BJ (cell line): ENCODE measurements around the gene FAM234B. TPM values are rescaled to one million over a fixed set of nuclear protein-coding genes. Genes with fewer than 3 reads are reported as not detected.

Source experiments
- CTCF ChIA-PET: fragments of 350-600 bp; formaldehyde crosslinking; extraction: SDS; loops from one replicate; lab custom pipeline; 2021; ENCODE audit warnings: antibody characterized with exemption, inconsistent platforms; lab: Yijun Ruan, JAX
- POLR2A ChIA-PET: fragments of 300-600 bp; sonication (Branson Sonifier 250); formaldehyde crosslinking; extraction: SDS; loops from one replicate; lab custom pipeline; 2021; ENCODE audit warnings: antibody characterized with exemption; lab: Charles Lee
- DNase-seq: peaks from one replicate; pipeline ENCODE4 v3.0.0-alpha.2; 2011; ENCODE audit warnings: low read depth
- H3K27me3 ChIP-seq: 2 replicates; pipeline ENCODE4 v1.6.0; 2011; ENCODE audit warnings: low read length; ENCODE audit not compliant: control insufficient read depth, insufficient read depth
- H3K36me3 ChIP-seq: 2 replicates; pipeline ENCODE4 v1.5.1; 2011; ENCODE audit warnings: low read length; ENCODE audit not compliant: control insufficient read depth, insufficient read depth
- H3K4me3 ChIP-seq: 2 replicates; pipeline ENCODE4 v1.5.1; 2011; ENCODE audit warnings: low read depth, mild to moderate bottlenecking, control low read depth, low read length
- polyA plus RNA-seq: library from polyadenylated mRNA; depleted of rRNA; stranded (reverse); fragments of >200 nt; gene quantifications from 2 replicates; pipeline ENCODE4 v1.2.3, GENCODE V29; 2011
- TF ChIP-seq, protein P1 (sequence below): IDR thresholded peaks from 2 replicates; pipeline ENCODE4 v1.5.1; 2011; ENCODE audit warnings: low read depth, mild to moderate bottlenecking, control low read depth, inconsistent platforms, low read length, moderate library complexity; ENCODE audit not compliant: insufficient read depth

Gene FAM234B
- polyA plus RNA-seq, 1 experiment = 2.4 TPM

GRCh38 chr12:13060581-13060980, 16.4 kb downstream of the FAM234B start:
- H3K36me3 ChIP-seq = peaks cover 2% of the 10 kb centered on the region; the same call in 1 of the 2 replicates
- H3K27me3 ChIP-seq = no peaks in the 10 kb centered on the region
- no peak overlapping the region for H3K4me3 ChIP-seq
- ChIA-PET POLR2A (no interaction called here), CTCF (no interaction called here)
- no peak for DNase-seq
- TF ChIP-seq, protein P1, sequence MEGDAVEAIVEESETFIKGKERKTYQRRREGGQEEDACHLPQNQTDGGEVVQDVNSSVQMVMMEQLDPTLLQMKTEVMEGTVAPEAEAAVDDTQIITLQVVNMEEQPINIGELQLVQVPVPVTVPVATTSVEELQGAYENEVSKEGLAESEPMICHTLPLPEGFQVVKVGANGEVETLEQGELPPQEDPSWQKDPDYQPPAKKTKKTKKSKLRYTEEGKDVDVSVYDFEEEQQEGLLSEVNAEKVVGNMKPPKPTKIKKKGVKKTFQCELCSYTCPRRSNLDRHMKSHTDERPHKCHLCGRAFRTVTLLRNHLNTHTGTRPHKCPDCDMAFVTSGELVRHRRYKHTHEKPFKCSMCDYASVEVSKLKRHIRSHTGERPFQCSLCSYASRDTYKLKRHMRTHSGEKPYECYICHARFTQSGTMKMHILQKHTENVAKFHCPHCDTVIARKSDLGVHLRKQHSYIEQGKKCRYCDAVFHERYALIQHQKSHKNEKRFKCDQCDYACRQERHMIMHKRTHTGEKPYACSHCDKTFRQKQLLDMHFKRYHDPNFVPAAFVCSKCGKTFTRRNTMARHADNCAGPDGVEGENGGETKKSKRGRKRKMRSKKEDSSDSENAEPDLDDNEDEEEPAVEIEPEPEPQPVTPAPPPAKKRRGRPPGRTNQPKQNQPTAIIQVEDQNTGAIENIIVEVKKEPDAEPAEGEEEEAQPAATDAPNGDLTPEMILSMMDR = no peak

DNA sequence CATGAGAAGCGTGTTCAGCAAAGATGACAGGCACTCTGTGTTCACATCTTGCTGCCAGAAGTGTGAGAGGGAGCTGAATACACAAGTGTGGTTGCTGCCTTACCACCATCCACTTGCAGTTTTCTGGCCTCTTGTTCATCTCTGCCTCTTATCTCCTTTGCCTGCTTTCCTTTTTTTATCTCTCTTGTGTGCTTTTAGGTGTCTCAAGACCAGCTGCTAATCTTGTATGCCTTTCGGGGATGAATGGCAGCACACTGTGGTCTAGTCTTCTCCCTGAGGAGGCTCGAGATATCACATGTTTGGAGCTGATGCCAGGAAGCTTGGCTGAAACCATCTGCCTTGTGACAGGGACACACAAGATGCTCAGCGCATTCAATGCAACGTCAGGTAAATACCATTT, 17.2 kb downstream of the FAM234B start:
- TF ChIP-seq, protein P1 = no peak
- H3K36me3 ChIP-seq = peaks cover 2% of the 10 kb centered on the region; the same call in 1 of the 2 replicates
- H3K27me3 ChIP-seq = no peaks in the 10 kb centered on the region
- POLR2A ChIA-PET = no interaction called here
- no peak overlapping the region for H3K4me3 ChIP-seq
- no peak for DNase-seq
- CTCF ChIA-PET = interaction anchor here (0.8 kb wide), 1 partner anchor 13 kb away, joined by 3 read pairs; no protein-coding TSS in a partner anchor

- H3K4me3 ChIP-seq = no peak overlapping the region
- no peak for DNase-seq
- no peaks in the 10 kb centered on the region for H3K27me3 ChIP-seq
- peaks cover 2% of the 10 kb centered on the region; the same call in 1 of the 2 replicates for H3K36me3 ChIP-seq
- TF ChIP-seq, protein P1 = no peak
- POLR2A ChIA-PET = no interaction called here
- CTCF ChIA-PET = no interaction called here
Observed at GRCh38 chr12:13062669-13063068, 18.5 kb downstream of the FAM234B start.

DNA sequence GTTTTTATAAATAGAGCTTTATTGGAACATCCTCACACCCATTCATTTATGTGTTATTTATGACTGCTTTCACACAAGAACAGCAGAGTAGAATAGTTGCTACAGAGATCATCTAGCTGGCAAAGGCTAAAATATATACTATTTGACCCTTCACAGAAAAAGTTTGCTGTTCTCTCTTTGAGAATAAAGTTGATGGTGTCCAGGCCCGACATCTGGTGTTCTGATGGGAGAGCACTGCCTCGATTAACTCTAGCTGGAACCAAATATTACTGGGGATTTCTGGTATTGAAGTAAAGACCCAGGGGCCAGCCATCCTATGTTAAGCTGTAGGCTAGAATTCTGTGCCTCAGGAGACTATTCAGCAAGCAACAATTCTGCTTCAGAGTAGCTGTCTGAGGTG, 21.8 kb downstream of the FAM234B start:
- TF ChIP-seq, protein P1 = no peak
- Histone ChIP-seq H3K4me3 (no peak overlapping the region), H3K27me3 (no peaks in the 10 kb centered on the region), H3K36me3 (no peaks in the 10 kb centered on the region)
- ChIA-PET CTCF (interaction anchor here (0.5 to 1.6 kb wide), 4 partner anchors 14 to 228 kb away, joined by 3 read pairs; no protein-coding TSS in a partner anchor), POLR2A (no interaction called here)
- no peak for DNase-seq

DNA sequence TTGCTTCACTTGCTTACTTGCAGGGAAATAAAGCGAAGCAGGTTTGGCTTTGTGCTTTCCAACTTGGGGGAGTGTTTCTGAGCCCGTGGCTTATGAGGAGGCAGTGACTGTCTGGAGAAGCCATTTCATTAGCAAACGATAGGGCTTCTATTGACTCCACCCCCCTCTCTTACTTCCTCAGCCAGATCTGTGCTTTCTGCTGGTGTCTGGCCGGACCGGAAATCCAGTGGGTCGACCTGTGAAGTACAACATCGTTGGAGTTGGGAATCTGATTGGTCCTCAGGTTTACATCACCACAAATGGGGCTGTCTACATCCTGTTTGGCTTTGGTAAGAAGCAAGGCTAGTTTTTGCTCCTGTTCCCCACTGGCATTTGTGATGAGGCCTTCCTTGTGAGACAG, 22.3 kb downstream of the FAM234B start:
- CTCF ChIA-PET = interaction anchor here (0.5 to 1.6 kb wide), 4 partner anchors 15 to 229 kb away, joined by 3 read pairs; no protein-coding TSS in a partner anchor
- TF ChIP-seq, protein P1 = no peak
- POLR2A ChIA-PET = no interaction called here
- H3K36me3 ChIP-seq = no peaks in the 10 kb centered on the region; the same call in 1 of the 2 replicates
- H3K4me3 ChIP-seq = no peak overlapping the region
- no peak for DNase-seq
- H3K27me3 ChIP-seq = no peaks in the 10 kb centered on the region
